GM18511 (cell line): ENCODE measurements around the gene E2F6.

ENCODE experiments used
- ATAC-seq: cut with Tn5 transposase; IDR thresholded peaks from one replicate; pipeline ENCODE4 v1.9.1; 2021; ENCODE audit warnings: mild to moderate bottlenecking, moderate library complexity; ENCODE audit not compliant: unreplicated experiment

Gene E2F6

GRCh38 chr2:11459816-11460215 is 6.1 kb downstream of the E2F6 start:
- no peak for ATAC-seq

GRCh38 chr2:11458753-11459152 is 7.2 kb downstream of the E2F6 start:
- no peak for ATAC-seq

GRCh38 chr2:11457935-11458334 is 8.0 kb downstream of the E2F6 start:
- no peak for ATAC-seq

GRCh38 chr2:11456251-11456650 is 9.7 kb downstream of the E2F6 start:
- no peak for ATAC-seq

- ATAC-seq = no peak
Observed at GRCh38 chr2:11454824-11455223, 11.1 kb downstream of the E2F6 start.

GRCh38 chr2:11450791-11451190 is 15.2 kb downstream of the E2F6 start:
- no peak for ATAC-seq

- no peak for ATAC-seq
Observed at GRCh38 chr2:11446733-11447248, 19.2 kb downstream of the E2F6 start.

GRCh38 chr2:11444737-11445136 is 21.2 kb downstream of the E2F6 start:
- no peak for ATAC-seq

- no peak for ATAC-seq
Observed at GRCh38 chr2:11438555-11439080, 27.3 kb downstream of the E2F6 start.

GRCh38 chr2:11437602-11438001 is 28.4 kb downstream of the E2F6 start:
- ATAC-seq = no peak

GRCh38 chr2:11435036-11435435 is 30.9 kb downstream of the E2F6 start:
- ATAC-seq = no peak

GRCh38 chr2:11434443-11434842 is 31.5 kb downstream of the E2F6 start:
- no peak for ATAC-seq

- no peak for ATAC-seq
Observed at GRCh38 chr2:11433822-11434221, 32.1 kb downstream of the E2F6 start.

- ATAC-seq = no peak
Observed at GRCh38 chr2:11430729-11431128, 35.2 kb downstream of the E2F6 start.

- ATAC-seq = no peak
Observed at GRCh38 chr2:11427224-11427623, 38.7 kb downstream of the E2F6 start.

- ATAC-seq = no peak
Observed at GRCh38 chr2:11422901-11423435, 43.0 kb downstream of the E2F6 start.

GRCh38 chr2:11422491-11422865 is 43.5 kb downstream of the E2F6 start:
- no peak for ATAC-seq

GRCh38 chr2:11421863-11422490 is 44.0 kb downstream of the E2F6 start:
- no peak for ATAC-seq

- ATAC-seq = no peak
Observed at GRCh38 chr2:11420671-11421070, 45.3 kb downstream of the E2F6 start.

GRCh38 chr2:11420190-11420589 is 45.8 kb downstream of the E2F6 start:
- no peak for ATAC-seq

- no peak for ATAC-seq
Observed at GRCh38 chr2:11419781-11420180, 46.2 kb downstream of the E2F6 start.

- ATAC-seq = no peak
Observed at GRCh38 chr2:11417946-11418585, 47.9 kb downstream of the E2F6 start.
